HG03060 (cell line): ENCODE data around the gene CYP2U1.
A peak's percentile ranks its signal among the peaks of the same experiment; 100 is the strongest.

Source experiments
- ATAC-seq: cut with Tn5 transposase; IDR thresholded peaks from one replicate; pipeline ENCODE4 v1.9.1; 2021; ENCODE audit warnings: low read depth, moderate number of reproducible peaks; ENCODE audit not compliant: unreplicated experiment

The CYP2U1 gene

DNA sequence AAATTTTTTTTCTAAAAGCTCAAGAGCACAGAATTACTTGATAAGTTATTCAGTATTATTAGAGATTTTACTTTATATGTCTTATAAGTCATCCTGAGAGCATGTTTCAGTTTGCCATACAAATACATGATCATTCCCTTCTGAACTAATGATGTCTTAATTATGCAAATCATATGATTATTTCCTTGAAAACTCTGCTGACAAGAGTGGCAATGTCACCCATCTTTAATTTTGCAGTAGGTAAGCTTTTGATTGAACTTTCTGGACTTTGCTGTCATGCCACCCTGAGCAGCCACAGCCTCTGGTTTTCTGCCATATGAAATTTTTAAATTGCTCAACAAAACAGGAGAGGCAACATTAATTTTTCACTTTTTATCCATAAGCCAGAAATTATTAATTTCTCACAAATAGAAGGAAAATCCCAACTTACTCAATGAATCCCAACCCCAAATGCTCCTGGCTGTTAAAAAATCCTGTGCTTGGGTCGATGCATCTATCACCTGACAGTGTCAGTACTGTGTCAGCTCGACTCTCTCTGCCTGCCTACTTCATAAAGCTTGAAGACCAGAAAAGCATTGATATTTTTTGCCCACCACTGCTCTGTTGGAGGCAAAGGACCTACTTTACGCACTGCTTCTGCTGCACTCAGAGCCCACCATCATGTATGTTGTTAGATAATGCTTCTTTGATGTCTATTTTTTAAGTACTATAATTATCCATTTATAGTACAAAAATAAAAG lies 46.8 kb downstream of the CYP2U1 start:
- ATAC-seq = no peak

DNA sequence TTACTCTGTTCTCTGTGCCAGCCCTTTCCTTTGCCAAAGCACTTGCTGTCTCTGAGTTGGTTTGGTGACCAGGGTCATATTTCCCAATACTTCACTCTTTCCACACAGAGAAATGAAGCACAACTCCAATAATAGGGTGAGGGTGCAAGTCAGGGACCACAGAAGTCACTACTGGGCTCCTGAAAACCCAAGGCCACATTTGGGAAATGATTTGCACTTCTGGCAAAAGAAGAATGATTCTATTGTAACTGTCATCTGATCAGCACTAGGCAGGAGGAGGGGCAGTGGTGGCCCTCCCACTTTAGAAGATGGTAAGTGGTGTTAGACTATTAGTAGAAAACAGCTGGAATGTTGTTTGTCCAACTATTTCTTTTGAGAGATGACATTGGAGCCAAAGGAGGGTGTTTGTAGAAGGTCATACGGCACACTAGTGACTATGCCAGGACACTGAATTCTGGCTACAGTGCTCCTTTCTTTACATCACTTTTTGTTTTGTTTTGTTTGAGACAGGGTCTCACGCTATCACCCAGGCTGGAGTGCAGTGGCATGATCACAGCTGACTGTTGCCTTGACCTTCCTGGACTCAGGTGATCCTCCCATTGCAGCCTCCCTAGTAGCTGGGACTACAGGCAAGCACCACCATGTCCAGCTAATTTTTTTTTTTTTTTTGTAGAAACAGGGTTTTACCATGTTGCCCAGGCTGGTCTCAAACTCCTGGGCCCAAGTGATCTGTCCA lies 47.5 kb downstream of the CYP2U1 start:
- no peak for ATAC-seq

DNA sequence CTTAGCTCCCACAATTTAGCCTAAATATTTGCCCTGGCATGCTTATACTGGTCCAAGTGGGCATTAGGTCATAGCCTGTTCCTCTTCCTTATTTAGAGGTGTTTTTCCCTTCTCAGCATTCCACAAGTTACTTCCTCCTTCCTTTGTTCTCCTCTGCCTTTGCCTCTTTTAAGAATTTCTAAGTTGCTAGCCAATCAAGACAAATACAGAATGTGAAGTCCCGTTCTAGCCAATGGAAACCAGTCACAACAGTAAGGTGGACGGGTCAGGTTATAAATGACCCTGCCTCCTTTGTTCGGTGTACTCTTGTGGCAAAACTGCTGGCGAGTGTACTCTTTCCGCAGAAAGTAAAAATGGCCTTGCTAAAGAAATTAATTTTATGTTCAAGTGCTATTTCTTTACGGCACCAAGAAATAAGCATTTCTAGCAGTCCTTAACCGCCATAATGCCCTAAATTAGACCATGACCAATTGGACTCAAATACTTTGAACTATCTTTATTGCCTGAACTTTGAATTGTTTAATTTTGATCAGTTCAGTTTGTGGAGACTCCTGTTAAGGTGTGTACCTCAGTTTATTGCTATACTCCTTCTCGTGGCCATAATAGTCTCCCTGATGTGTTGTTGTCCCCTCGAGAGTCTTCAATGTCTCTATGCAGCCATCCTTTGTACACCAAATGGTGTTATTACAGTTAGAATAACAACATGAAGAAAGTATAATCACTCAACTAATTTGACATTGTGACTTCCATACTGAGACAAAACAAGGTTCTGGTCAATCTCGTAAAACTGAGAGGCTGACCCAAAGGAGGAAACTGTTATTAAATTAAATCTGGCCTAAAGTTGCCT lies 56.8 kb downstream of the CYP2U1 start:
- ATAC-seq = no peak

DNA sequence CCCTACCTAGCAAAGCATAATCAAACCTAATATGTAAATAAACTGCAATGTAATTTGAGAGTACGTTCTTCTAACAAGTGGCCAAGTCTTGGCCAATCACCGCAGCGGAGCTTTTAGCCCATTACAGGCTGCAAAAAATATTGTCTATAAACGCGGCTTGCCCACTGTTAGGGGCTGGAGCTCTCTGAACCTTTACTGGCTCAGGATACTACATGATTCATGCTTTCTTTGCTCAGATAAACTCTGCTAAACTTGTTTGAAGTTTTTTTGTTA lies 57.4 kb downstream of the CYP2U1 start:
- ATAC-seq = no peak

GRCh38 chr4:107989162-107989536 lies 57.8 kb downstream of the CYP2U1 start:
- no peak for ATAC-seq

DNA sequence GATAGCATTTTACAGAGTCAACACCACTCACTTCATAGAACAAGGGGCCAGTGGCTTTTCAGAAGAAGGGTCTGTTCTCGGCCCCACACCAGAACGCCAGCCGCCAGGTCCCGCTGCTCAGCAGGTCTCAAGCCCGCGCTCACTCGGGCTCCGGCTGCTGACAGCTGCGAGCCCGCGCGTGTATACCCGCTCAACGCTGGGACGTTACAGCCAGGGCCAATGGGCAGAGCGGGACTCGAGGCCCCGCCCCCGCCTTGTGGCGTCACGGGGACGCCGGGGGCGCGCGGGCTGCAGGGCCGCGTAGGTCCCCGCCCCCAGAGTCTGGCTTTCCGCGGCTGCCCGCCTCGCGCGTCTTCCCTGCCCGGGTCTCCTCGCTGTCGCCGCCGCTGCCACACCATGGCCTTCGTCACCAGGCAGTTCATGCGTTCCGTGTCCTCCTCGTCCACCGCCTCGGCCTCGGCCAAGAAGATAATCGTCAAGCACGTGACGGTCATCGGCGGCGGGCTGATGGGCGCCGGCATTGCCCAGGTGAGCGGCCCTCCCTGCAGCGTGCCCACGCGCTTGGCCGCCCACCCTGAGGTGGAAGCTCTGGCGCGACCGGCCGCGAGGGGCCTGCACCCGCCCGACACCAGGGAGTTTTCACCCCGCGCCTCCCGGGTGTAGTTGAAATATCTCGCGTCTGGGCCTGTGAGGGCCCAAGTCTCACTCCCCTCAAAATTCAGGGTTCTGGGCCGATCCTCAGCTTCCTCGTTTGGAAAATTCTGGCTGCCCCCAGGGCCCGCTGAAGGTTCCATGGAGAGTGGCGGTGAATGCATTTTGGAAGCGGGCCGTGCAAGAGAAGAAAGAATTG lies 58.4 kb downstream of the CYP2U1 start, which contains the start of gene HADH:
Gene HADH, plus strand, starts transcription at position 353 of the 850 bp plus-strand sequence. Its CDS starts 44 bp downstream, at position 397.
- ATAC-seq = peak; percentile 79

DNA sequence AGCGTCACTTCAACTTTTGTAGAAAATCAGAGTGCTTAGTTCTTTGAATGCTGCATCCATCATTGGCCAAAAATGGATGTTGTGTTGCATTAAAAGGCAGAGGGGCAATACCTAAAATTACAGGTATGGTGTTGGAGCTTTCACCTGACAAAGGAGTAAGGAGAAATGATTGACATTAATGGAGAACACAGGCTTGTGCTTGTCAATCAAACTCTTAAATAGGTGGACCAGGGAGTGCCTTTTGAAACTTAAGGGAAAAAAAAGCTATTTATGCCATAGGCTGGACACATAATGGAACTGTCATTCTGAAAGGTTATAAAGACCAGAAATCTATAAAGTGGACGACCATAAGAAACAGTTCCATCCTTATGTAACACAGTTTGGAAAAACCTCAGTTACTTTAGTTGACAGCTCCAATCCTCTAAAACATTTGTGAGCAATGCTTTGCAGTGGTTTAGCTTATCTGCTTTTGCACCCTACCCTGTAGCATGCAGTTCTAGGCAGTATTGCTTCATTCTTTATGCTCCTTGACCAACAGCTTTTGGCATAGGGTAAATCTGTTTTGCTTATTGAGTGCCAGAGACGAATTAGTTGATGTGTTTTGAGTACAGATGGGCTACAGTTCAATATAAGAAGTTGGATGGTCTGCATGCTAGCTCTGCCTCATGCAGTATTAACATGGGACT lies 60.7 kb downstream of the CYP2U1 start:
- no peak for ATAC-seq

GRCh38 chr4:107993969-107994368 lies 62.6 kb downstream of the CYP2U1 start:
- peak; percentile 29 for ATAC-seq

- no peak for ATAC-seq
Observed at GRCh38 chr4:107994894-107995293, 63.5 kb downstream of the CYP2U1 start.

DNA sequence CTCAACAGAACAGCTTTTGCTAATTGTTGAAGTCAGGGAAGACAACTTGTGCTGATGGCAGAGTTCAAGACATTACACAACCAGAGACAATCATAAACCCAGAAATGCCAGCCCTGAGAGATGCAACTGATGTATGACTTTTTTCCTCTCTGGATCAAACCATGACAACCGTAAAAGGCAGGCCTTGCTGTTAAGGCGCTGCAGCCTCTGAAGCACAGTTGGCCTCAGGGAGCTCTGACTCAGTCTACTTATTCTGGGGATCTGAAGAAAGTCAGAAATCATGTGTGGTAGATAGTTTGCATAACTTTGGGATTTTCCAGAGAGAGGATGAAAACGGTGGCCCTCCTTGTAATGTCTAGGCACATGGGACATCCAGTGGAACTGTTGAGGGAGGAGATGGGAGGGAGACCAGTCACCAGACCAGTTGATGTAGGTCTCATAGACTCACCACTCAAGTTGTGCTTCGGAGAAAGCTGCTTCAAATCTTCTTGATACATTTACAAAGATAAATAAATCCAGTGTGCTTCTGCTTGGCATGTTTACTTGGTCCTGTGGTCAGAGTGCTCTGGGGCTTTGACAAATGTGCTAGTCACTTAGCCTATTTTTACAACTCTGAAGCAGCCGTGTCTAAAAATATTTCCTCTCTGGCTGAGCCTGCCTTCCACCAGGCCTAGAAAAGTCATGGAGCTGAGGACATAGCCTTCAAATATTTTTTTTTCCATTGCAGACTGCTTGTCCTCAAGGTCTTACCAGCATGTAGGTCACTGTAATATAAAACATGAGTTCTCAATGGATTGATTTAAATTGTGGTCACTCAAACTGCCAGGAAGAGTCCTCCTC lies 65.8 kb downstream of the CYP2U1 start:
- ATAC-seq = no peak

- no peak for ATAC-seq
Observed at GRCh38 chr4:107997794-107998193, 66.4 kb downstream of the CYP2U1 start.

DNA sequence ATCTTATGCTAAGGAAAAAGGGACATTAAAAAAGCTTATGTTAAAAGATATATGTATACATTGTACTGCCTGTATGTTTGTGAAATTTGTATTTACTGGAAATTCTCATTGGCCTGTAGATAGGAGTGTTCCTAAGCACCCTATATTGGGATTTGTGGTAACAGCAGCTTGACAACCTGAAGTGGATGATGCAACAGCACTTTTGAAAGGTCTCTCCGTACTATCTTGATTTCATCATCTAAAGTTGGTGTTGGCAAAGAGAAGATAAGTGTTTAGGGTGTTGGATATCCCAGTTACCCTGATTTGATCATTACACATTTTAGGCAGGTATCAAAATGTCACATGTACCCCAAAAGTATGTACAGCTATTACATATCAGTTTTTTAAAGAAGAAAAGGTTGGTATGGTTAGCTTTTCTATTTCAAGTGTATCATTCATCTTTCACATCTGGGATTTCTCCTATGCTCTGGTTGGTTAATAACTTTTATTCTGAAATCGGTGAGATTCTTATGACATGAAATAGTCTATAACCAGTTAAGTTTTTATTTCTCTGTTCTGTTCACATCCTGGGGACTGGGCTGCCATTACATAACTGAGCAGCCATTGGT lies 68.7 kb downstream of the CYP2U1 start:
- no peak for ATAC-seq

GRCh38 chr4:108001540-108002135 lies 70.3 kb downstream of the CYP2U1 start:
- ATAC-seq = no peak
